LNCaP clone FGC (cell line): Measurements from ENCODE around the gene TCERG1L.

Experiments
- DNase-seq: peaks from one replicate; pipeline ENCODE4 v3.0.0-alpha.2; 2011; ENCODE audit warnings: low read depth
- H3K4me3 ChIP-seq: 2 replicates; pipeline ENCODE4 v1.5.1; 2011; ENCODE audit warnings: mild to moderate bottlenecking, low read depth, low read length, control low read depth
- TF ChIP-seq, protein P1 (sequence below): IDR thresholded peaks from 2 replicates; pipeline ENCODE4 v1.5.1; 2012; ENCODE audit warnings: mild to moderate bottlenecking; ENCODE audit not compliant: control insufficient read depth, insufficient read depth; ENCODE audit errors: extremely low read depth

The TCERG1L gene

DNA sequence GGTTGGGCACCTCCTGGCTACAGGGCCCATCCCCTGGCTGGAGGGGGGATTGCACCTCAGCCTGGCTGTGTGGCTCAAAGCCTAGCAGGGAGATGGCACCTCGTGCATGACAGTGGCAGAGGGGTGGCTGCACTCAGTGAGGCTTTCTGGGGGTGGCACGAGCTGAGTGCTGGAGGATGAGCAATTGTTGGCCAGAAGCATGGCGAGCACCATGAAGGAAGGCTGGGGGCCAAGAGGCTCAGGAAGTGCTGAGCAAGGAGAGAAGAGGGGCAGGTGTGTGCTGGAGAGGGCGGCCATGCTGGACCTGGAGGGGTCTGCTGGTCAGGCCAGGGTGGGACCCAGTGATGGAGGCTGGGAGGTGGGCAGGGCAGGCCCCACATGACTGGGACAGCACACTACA, 65.4 kb downstream of the TCERG1L start:
- DNase-seq = no peak
- no peak overlapping the region for H3K4me3 ChIP-seq
- TF ChIP-seq, protein P1, sequence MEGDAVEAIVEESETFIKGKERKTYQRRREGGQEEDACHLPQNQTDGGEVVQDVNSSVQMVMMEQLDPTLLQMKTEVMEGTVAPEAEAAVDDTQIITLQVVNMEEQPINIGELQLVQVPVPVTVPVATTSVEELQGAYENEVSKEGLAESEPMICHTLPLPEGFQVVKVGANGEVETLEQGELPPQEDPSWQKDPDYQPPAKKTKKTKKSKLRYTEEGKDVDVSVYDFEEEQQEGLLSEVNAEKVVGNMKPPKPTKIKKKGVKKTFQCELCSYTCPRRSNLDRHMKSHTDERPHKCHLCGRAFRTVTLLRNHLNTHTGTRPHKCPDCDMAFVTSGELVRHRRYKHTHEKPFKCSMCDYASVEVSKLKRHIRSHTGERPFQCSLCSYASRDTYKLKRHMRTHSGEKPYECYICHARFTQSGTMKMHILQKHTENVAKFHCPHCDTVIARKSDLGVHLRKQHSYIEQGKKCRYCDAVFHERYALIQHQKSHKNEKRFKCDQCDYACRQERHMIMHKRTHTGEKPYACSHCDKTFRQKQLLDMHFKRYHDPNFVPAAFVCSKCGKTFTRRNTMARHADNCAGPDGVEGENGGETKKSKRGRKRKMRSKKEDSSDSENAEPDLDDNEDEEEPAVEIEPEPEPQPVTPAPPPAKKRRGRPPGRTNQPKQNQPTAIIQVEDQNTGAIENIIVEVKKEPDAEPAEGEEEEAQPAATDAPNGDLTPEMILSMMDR = no peak

DNA sequence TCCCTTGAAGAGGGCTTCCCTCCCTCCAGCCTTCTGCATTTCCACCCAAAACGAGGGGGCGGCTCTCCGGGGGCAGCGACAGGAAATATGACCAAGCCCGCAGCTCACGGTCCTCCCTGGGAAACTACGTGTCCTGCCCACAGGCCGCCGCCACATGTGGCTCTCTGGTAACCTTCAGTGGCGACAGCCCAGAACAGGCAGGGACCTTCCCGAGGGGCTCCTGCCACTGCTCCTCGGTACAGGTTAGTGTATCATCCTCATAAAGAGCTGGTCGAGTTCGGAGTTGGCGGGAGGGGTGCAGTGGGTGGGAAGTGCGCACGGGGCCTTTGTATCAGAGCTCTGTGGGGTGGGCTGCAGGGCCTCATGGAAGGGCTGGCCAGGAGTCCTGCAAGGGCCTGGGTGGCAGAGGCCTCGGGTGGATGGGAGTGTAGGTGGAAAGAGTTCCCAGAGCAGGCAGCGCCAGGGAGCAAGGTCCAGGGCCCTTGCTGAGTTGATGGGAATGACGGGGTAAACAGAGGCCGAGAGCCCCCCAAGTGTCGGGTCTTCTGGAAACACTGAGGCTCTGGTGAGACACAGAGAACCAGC, 66.0 kb downstream of the TCERG1L start:
- DNase-seq = no peak
- TF ChIP-seq, protein P1 = no peak
- H3K4me3 ChIP-seq = no peak overlapping the region

DNA sequence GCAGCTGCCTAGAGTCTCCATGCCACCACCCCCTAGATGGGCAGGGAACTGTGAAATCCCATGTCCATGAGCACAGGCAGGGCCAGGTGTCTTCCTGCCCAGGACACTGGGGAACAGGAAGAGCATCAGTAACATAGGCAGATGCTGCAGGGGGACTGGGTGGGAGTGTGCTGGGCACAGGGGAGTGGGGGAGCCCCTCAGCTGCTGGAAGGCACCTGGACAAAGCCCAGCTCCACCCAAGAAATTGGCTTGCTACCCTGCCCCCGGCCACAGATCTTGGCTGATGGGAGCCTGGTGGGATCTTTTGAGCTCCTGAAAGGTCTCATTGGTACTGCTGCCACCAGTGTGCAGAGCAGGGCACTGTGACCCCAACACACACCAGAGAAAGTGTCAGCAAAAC, 66.7 kb downstream of the TCERG1L start:
- TF ChIP-seq, protein P1 = no peak
- no peak for DNase-seq
- no peak overlapping the region for H3K4me3 ChIP-seq

DNA sequence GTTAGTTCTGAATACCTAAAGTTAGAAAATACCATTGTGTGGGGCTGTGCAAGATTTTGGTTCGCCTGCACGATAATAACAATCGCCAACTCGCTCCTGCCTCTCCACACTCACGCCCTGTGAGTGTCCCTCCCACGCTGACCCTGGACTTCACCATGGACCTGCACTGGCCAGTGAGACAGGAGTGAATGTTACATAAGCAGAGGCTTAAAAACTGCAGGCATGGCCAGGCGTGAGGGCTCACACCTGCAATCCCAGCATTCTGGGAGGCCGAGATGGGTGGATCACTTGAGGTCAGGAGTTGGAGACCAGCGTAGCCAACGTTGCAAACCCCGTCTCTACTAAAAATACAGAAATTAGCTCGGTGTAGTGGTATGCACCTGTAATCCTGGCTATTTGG, 68.4 kb downstream of the TCERG1L start:
- H3K4me3 ChIP-seq = no peak overlapping the region
- TF ChIP-seq, protein P1 = no peak
- DNase-seq = no peak

DNA sequence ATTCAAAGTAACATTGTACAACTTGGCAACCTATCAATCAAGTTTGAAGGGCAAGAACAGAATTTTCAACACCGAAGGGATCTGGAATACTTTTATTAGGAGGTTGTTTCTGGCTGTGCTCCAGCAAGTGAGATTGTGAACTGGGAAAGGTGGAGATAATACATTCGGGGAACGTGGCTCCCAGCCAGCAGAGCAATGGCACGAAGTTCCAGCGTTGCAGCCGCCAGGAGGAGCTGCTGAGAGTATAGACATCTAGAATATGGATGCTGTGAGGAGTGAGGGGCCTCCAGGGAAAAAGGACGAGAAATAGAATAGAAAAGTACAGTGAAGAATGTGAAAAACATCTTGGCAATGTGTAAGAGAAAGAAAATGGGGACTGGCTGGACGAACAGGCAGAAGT, 69.5 kb downstream of the TCERG1L start:
- TF ChIP-seq, protein P1 = peak; percentile 77
- peak; percentile 11 for DNase-seq
- no peak overlapping the region for H3K4me3 ChIP-seq

DNA sequence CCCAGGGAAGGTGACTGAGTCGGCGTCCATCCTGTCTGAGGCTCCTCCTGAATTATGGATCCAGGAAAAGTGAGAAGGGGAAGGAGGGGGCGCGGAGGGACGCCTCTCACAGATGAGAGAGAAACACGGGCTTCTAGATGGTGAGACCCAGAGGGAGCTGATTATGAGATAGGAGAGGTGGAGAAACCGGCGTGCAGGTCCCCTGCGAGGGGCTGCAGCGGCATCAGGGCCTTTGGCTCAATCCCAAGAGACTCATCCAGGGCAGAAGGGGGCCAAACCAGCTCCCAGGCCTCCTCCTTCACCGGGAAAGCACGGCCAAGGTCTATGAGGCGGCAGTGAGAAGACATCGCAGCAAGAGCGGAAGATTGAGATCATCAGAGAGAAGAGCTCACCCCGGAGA, 70.8 kb downstream of the TCERG1L start:
- TF ChIP-seq, protein P1 = no peak
- DNase-seq = no peak
- H3K4me3 ChIP-seq = no peak overlapping the region

DNA sequence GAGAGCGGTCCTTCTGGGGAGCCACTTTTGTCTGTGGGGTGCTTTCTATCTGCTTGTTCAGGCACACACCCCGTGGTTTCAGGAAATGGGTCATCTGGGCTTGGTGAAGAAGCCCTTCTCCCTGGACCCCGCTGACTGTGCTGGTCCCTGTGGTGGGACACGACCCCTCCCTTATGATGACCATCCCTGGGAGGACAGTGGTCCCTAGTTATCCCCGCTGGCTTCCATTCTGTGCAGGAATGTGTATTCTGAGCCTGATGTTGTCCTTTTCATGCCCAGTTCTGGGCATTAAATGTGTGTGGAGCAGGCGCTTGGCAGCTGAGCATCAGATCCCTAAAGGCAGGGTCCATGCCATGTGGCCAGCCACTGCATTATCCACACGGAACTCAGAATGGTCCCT, 71.6 kb downstream of the TCERG1L start:
- no peak for DNase-seq
- TF ChIP-seq, protein P1 = no peak
- no peak overlapping the region for H3K4me3 ChIP-seq
